ENCODE results near the gene IMPDH2. TPM values are rescaled to one million over a fixed set of nuclear protein-coding genes. Genes with fewer than 3 reads are reported as not detected.

The IMPDH2 gene
- total RNA-seq, 1 donor from 2014 or later: 206 TPM

GRCh38 chr3:48982686-48983085, 46.5 kb downstream of the IMPDH2 start:
- Mint-ChIP-seq H3K36me3 (ENCODE audit: insufficient read depth) (peaks cover 14% of the 10 kb centered on the region), H3K27ac (no peak overlapping the region), H3K4me3 (ENCODE audit: low read depth) (no peak overlapping the region), H3K27me3 (no peaks in the 10 kb centered on the region), H3K9me3 (ENCODE audit: low read depth) (no peaks in the 10 kb centered on the region), H3K4me1 (ENCODE audit: low read depth) (no peaks in the 10 kb centered on the region)
- TF ChIP-seq CTCF (IDR thresholded peaks at IDR 0.05; ENCODE audit: unreplicated experiment): no peak
- DNase-seq (ENCODE audit: low spot score, unreplicated experiment): no peak

GRCh38 chr3:48982016-48982415, 47.2 kb downstream of the IMPDH2 start:
- DNase-seq (ENCODE audit: low spot score, unreplicated experiment): no peak
- Mint-ChIP-seq H3K36me3 (ENCODE audit: insufficient read depth) (peaks cover 14% of the 10 kb centered on the region), H3K4me3 (ENCODE audit: low read depth) (no peak overlapping the region), H3K27ac (no peak overlapping the region), H3K27me3 (no peaks in the 10 kb centered on the region), H3K4me1 (ENCODE audit: low read depth) (no peaks in the 10 kb centered on the region), H3K9me3 (ENCODE audit: low read depth) (no peaks in the 10 kb centered on the region)
- no peak for TF ChIP-seq CTCF (IDR thresholded peaks at IDR 0.05; ENCODE audit: unreplicated experiment)

- no peak for DNase-seq (ENCODE audit: low spot score, unreplicated experiment)
- no peak for TF ChIP-seq CTCF (IDR thresholded peaks at IDR 0.05; ENCODE audit: unreplicated experiment)
- H3K9me3 Mint-ChIP-seq (ENCODE audit: low read depth): no peaks in the 10 kb centered on the region
- H3K27ac Mint-ChIP-seq: no peak overlapping the region
- H3K4me3 Mint-ChIP-seq (ENCODE audit: low read depth): no peak overlapping the region
- H3K27me3 Mint-ChIP-seq: no peaks in the 10 kb centered on the region
- H3K4me1 Mint-ChIP-seq (ENCODE audit: low read depth): no peaks in the 10 kb centered on the region
- H3K36me3 Mint-ChIP-seq (ENCODE audit: insufficient read depth): peaks cover 14% of the 10 kb centered on the region
Observed at GRCh38 chr3:48980295-48980694, 48.9 kb downstream of the IMPDH2 start.

DNA sequence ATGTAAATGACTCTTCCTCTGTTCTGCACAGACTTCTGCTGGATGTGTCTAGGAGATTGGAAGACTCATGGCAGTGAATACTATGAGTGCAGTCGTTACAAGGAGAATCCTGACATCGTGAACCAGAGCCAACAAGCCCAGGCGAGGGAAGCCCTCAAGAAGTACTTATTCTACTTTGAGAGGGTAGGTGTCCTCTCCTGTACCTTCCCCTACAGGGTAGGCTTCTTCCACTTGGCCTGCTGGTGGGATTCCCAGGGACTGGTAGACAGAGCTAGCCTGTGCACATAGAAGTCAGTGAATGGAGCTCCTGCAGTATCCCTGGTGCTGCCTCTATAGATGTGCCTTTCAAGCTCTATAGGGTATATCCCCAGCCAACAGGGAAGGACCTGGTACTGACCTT, 49.7 kb downstream of the IMPDH2 start:
- TF ChIP-seq CTCF (IDR thresholded peaks at IDR 0.05; ENCODE audit: unreplicated experiment): no peak

More for the DNA sequence above, 49.7 kb downstream of the IMPDH2 start:
- H3K9me3 Mint-ChIP-seq (ENCODE audit: low read depth): no peaks in the 10 kb centered on the region
- no peak for DNase-seq (ENCODE audit: low spot score, unreplicated experiment)
- no peaks in the 10 kb centered on the region for H3K4me1 Mint-ChIP-seq (ENCODE audit: low read depth)
- no peaks in the 10 kb centered on the region for H3K27me3 Mint-ChIP-seq
- H3K4me3 Mint-ChIP-seq (ENCODE audit: low read depth): no peak overlapping the region
- H3K36me3 Mint-ChIP-seq (ENCODE audit: insufficient read depth): peaks cover 16% of the 10 kb centered on the region
- H3K27ac Mint-ChIP-seq: no peak overlapping the region

Small RNAs within 50 kb of the gene (microRNA-seq; reads per million reads assigned to microRNA genes)
- gene MIR191 (ENCODE audit: borderline number of aligned reads, unreplicated experiment) (9,316 reads per million, percentile 92 among the genes with 10 or more reads in this experiment), gene MIR425 (ENCODE audit: borderline number of aligned reads, unreplicated experiment) (18,739 reads per million, percentile 97 among the genes with 10 or more reads in this experiment)

Other genes starting within 250 kb of the IMPDH2 start
- gene PRKAR2A, start 181.5 kb downstream of the IMPDH2 start, total RNA-seq: 30.0 and 34.5 TPM in 2 replicates
- gene SLC25A20, start 130.5 kb downstream of the IMPDH2 start, total RNA-seq: 14.2 and 17.1 TPM in 2 replicates
- gene ARIH2, start 110.6 kb downstream of the IMPDH2 start, total RNA-seq: 105 and 121 TPM in 2 replicates
- 45.3 and 48.4 TPM in 2 replicates for gene P4HTM, start 39.2 kb downstream of the IMPDH2 start, total RNA-seq
- 369 and 414 TPM in 2 replicates for gene WDR6, start 22.0 kb downstream of the IMPDH2 start, total RNA-seq
- 44.1 and 45.5 TPM in 2 replicates for gene DALRD3, start 10.8 kb downstream of the IMPDH2 start, total RNA-seq
- 46.1 and 49.5 TPM in 2 replicates for gene NDUFAF3, start 7.3 kb downstream of the IMPDH2 start, total RNA-seq
- gene QRICH1, start 64.7 kb upstream of the IMPDH2 start, total RNA-seq: 130 and 134 TPM in 2 replicates
- 402 and 417 TPM in 2 replicates for gene QARS1, start 75.4 kb upstream of the IMPDH2 start, total RNA-seq
- 76.2 and 81.1 TPM in 2 replicates for gene USP19, start 91.4 kb upstream of the IMPDH2 start, total RNA-seq
- 273 and 278 TPM in 2 replicates for gene LAMB2, start 103.7 kb upstream of the IMPDH2 start, total RNA-seq
- 28.6 and 29.8 TPM in 2 replicates for gene CCDC71, start 136.9 kb upstream of the IMPDH2 start, total RNA-seq
- gene KLHDC8B, start 142.2 kb upstream of the IMPDH2 start, total RNA-seq: 38.7 and 41.4 TPM in 2 replicates
- gene C3orf62, start 247.8 kb upstream of the IMPDH2 start, total RNA-seq: 14.8 and 15.1 TPM in 2 replicates